Measurements from ENCODE around the gene CECR2.
A peak's percentile ranks its signal among the peaks of the same experiment; 100 is the strongest.

Gene CECR2

DNA sequence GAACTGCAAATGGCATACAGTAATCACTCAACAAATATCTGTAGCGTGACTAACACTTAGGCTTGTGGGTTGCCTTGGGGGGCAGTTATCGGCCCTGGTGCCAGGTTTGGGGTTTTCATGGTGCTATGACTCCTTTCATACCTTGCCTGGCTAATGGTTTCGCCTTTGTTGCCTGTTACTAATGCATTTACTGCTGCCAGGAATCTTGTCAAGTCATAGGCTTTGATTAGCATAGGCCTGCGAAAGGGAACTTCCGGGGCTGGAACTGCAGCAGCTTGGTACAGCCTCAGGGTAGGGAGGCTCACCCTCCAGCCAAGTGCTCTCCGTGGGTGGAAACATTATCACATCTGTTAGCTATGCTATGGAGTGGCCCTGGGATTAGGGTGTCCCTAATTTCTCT is 207.2 kb downstream of the CECR2 start:
- TF ChIP-seq Cebpa-rat (IDR thresholded peaks at IDR 0.05), result no peak

DNA sequence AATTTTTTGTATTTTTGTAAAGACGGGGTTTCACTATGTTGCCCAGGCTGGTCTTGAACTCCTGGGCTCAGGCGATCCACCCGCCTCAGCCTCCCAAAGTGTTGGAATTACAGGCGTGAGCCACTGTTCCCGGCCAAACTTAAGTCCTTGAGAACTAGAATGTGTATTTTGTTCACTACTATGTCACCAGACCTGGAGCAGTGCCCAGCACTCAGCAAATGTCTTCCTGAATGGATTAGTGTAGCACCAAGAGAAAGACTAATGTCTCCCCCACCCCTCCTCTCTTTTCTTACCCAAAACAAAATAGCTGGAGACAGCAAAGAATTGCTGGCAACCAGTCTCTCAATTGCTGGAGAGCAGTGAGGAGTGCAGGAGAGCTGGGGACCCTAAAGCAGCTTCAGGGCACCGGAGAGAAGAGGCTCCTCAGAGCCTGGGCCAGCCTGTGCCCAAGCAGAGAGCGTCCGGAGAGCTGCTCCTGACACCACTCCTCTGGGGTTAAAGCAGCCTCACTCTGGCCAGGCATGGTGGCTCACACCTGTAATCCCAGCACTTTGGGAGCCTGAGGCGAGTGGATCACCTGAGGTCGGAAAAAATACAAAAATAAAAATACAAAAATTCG is 209.0 kb downstream of the CECR2 start:
- Histone ChIP-seq H3K4me2 (no peak overlapping the region), H3K27me3 (no peaks in the 10 kb centered on the region), H3K9ac (no peak overlapping the region), H3K4me3 (no peak overlapping the region), H3K9me3 (replicated peaks in 1 of 11) (no peaks in the 10 kb centered on the region), H3K36me3 (no peaks in the 10 kb centered on the region), H3K4me1 (peaks cover 0 to 14% (median 3%) of the 10 kb centered on the region in 10 experiments; a peak in 8 of 20 replicates), H4K20me1 (no peaks in the 10 kb centered on the region; a peak in 1 of 22 replicates), H3K27ac (no peak overlapping the region)
- TF ChIP-seq Cebpa-rat (IDR thresholded peaks at IDR 0.05), result no peak

More for the DNA sequence above, 207.2 kb downstream of the CECR2 start:
- Histone ChIP-seq H3K4me3 (no peak overlapping the region), H3K27me3 (no peaks in the 10 kb centered on the region), H3K36me3 (no peaks in the 10 kb centered on the region), H3K4me2 (0 out of 22 replicates have a peak overlapping the region, but pooled peaks of 1 of the 11 experiments have one; percentile 12), H3K9ac (no peak overlapping the region), H3K9me3 (replicated peaks in 1 of 11) (no peaks in the 10 kb centered on the region), H3K4me1 (peaks cover 0 to 14% (median 3%) of the 10 kb centered on the region in 10 experiments; a peak in 9 of 20 replicates), H3K27ac (no peak overlapping the region), H4K20me1 (no peaks in the 10 kb centered on the region; a peak in 1 of 22 replicates)

DNA sequence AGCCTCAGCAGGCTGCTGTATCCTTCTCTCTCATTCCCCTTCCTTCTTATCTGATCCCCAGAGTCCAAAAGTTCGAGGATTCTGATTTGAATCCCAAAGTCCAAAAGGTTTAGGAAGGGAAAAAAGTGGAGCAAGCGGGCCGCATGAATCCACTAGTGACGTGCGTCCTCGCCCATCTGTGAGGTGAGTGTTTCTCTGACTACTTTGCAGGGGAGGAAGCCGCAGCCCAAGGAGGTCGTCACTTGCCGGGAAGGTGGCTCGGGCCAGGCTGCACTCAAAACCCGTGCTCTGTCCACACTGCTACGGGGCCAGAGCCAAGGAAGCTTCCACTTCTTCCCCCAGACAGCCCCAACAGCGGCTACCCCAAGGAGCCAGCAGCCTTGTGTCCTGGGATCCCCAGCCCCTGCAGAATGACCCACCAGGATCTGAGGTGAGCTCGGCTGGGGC is 210.3 kb downstream of the CECR2 start:
- no peak for TF ChIP-seq Cebpa-rat (IDR thresholded peaks at IDR 0.05)
- H3K4me2 ChIP-seq, result no peak overlapping the region
- H3K4me1 ChIP-seq, result peaks cover 0 to 7% (median 0%) of the 10 kb centered on the region in 10 experiments; a peak in 5 of 20 replicates
- H3K9me3 ChIP-seq (replicated peaks in 1 of 11), result no peaks in the 10 kb centered on the region
- H3K27ac ChIP-seq, result no peak overlapping the region
- no peaks in the 10 kb centered on the region for H3K36me3 ChIP-seq
- no peak overlapping the region for H3K4me3 ChIP-seq
- no peaks in the 10 kb centered on the region for H3K27me3 ChIP-seq
- no peaks in the 10 kb centered on the region; a peak in 1 of 22 replicates for H4K20me1 ChIP-seq
- no peak overlapping the region for H3K9ac ChIP-seq

DNA sequence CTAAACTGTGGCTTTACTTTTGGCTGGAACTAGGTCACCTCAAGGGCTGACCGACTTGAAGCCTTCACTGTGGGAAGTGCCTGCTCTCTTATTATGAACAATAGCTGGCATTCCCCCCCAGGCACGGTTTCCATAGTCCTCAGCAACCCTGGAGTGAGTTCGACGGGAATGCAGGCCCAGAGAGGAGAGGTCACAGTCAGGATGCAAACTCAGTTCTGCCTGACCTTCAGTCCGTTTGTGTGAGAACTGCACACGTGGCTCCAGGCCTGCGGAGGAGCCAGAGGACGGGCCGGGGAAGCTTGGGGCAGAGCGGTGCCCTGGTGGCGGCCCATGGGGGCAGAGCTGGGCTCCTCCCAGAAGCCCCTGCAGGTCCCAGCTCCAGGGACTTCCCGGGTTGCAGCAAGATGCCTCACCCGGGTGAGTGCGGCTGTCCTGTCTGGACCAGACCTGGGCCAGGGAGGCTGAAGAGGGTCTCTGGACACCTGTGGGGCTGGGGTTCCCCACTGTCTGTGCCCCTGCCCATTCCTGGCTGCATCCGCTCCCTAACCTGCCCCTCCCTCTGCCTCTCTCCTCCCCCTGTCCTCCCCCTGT is 211.3 kb downstream of the CECR2 start:
- TF ChIP-seq Cebpa-rat (IDR thresholded peaks at IDR 0.05), result no peak

DNA sequence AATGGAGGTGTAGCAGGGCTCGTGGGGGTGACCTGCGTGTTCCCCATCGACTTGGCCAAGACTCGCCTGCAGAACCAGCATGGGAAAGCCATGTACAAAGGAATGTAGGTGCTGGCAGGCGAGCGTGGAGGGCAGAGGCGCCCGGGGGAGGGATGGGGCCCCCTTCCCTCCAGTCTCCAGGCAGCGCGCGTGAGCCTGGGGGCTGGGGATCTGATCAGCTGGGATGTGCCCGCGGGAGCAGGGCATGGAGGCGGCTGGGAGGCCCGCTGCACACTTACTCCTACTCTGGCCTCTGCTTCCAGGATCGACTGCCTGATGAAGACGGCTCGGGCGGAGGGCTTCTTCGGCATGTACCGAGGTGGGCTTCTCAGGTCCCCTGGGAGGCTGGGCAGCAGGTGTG is 211.8 kb downstream of the CECR2 start:
- Histone ChIP-seq H4K20me1 (no peaks in the 10 kb centered on the region; a peak in 1 of 22 replicates), H3K9ac (no peak overlapping the region), H3K4me1 (peaks cover 0 to 6% (median 0%) of the 10 kb centered on the region in 10 experiments; a peak in 3 of 20 replicates), H3K36me3 (no peaks in the 10 kb centered on the region), H3K4me3 (no peak overlapping the region), H3K9me3 (replicated peaks in 1 of 11) (no peaks in the 10 kb centered on the region), H3K27ac (no peak overlapping the region), H3K27me3 (no peaks in the 10 kb centered on the region), H3K4me2 (peak overlapping the region in 1 of 11 experiments; percentile 25; a peak in 1 of 22 replicates)
- no peak for TF ChIP-seq Cebpa-rat (IDR thresholded peaks at IDR 0.05)

More for the DNA sequence above, 211.3 kb downstream of the CECR2 start:
- H3K36me3 ChIP-seq, result no peaks in the 10 kb centered on the region
- H3K9ac ChIP-seq, result no peak overlapping the region
- H3K9me3 ChIP-seq (replicated peaks in 1 of 11), result no peaks in the 10 kb centered on the region
- no peak overlapping the region for H3K4me3 ChIP-seq
- H3K4me1 ChIP-seq, result peaks cover 0 to 6% (median 0%) of the 10 kb centered on the region in 10 experiments; a peak in 3 of 20 replicates
- no peak overlapping the region for H3K4me2 ChIP-seq
- no peaks in the 10 kb centered on the region for H3K27me3 ChIP-seq
- no peak overlapping the region for H3K27ac ChIP-seq
- no peaks in the 10 kb centered on the region; a peak in 1 of 22 replicates for H4K20me1 ChIP-seq

DNA sequence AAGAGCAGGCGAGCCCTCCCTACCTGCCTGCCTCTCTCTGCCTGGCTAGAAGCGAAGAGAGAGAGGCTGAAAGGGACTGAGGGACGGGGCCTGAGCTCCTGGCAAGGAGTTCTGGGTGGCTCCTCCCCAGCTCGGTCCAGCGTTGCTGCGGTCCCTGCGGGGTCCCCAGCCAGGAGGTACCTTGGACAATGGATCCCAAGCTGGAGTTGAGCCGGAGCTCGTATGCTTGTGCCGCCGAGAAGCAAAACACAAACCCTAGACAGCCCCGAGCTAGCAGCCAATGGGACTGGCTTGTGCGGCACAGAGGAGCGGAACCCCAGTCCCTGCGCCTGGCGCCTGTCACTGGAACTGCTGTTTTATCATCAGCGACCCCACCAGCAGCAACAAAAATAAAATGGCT is 212.4 kb downstream of the CECR2 start:
- TF ChIP-seq Cebpa-rat (IDR thresholded peaks at IDR 0.05), result no peak
- Histone ChIP-seq H3K27ac (no peak overlapping the region), H3K36me3 (no peaks in the 10 kb centered on the region), H3K4me3 (no peak overlapping the region), H3K9me3 (replicated peaks in 1 of 11) (no peaks in the 10 kb centered on the region), H3K4me1 (peaks cover 0 to 6% (median 0%) of the 10 kb centered on the region in 10 experiments; a peak in 3 of 20 replicates), H3K9ac (no peak overlapping the region), H3K27me3 (no peaks in the 10 kb centered on the region), H4K20me1 (no peaks in the 10 kb centered on the region; a peak in 1 of 22 replicates), H3K4me2 (peak overlapping the region in 1 of 11 experiments; percentile 25; a peak in 1 of 22 replicates)

DNA sequence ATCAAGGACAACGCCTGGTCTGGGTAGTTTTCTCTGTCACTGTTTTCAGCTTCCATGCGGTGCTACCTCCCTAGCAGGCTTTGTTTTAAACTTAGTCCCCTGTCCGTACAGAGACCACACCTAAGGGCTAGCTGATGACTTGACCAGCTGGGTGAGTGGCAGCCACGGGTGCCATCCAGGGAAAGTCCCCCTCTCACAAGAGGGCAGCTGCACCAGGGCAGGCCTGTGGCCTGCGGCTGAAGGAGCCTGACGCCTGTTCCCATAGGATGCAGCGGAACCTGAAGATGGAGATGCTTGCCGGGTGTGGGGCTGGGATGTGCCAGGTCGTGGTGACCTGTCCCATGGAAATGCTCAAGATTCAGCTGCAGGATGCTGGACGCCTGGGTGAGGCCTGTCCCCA is 213.9 kb downstream of the CECR2 start:
- H4K20me1 ChIP-seq, result no peaks in the 10 kb centered on the region; a peak in 1 of 22 replicates
- no peak overlapping the region for H3K4me2 ChIP-seq
- no peak overlapping the region for H3K27ac ChIP-seq
- H3K4me1 ChIP-seq, result peaks cover 0 to 15% (median 0%) of the 10 kb centered on the region in 10 experiments; a peak in 3 of 20 replicates
- no peaks in the 10 kb centered on the region for H3K36me3 ChIP-seq
- TF ChIP-seq Cebpa-rat (IDR thresholded peaks at IDR 0.05), result no peak
- no peak overlapping the region for H3K9ac ChIP-seq
- no peak overlapping the region for H3K4me3 ChIP-seq
- no peaks in the 10 kb centered on the region for H3K9me3 ChIP-seq (replicated peaks in 1 of 11)
- no peaks in the 10 kb centered on the region for H3K27me3 ChIP-seq

DNA sequence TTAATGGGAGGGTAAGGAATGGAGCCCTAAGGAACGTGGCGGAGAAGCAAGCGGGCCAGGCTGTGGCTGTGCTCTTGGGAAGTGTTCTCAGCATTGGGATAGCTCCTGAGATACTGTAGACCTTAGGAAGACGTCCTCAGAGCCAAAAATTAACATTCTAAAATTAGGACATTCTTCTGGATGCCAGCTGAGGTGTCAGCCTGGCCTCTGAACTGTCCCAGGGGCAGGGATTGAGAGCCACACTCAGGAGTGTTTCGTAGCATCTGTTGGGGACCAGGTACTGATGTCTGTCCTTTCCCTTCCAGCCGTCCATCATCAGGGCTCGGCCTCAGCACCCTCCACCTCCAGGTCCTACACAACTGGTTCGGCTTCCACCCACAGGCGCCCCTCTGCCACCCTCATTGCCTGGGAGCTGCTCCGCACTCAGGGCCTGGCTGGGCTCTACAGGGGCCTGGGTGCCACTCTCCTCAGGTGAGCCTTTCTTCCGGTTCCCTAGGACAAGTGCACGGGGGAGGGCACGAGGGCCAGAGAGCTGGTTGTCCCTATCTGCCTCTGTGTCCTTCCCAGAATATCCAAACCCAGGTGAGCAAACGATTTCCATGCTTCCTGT is 217.7 kb downstream of the CECR2 start:
- Histone ChIP-seq H4K20me1 (peaks cover 0 to 20% (median 0%) of the 10 kb centered on the region in 11 experiments; a peak in 3 of 22 replicates), H3K9ac (no peak overlapping the region)

DNA sequence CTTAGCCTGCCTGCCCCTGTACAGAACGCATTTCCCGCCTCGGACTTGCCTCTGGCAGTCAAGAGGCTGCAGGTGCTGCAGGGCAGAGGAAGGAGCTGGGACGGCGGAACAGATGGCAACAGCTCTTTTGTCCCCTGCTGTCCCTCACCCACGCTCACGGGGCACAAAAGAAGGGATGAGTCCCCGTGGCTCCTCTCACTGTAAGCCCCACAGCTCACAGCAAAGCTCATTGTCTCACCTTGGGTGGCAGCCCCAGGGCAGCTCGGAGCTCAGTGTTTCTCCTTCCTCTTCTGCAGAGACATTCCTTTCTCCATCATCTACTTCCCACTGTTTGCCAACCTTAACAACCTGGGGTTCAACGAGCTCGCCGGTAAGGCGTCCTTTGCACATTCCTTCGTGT is 218.4 kb downstream of the CECR2 start:
- Histone ChIP-seq H3K27ac (no peak overlapping the region; a peak in 1 of 22 replicates), H3K36me3 (peaks cover 30 to 44% (median 35%) of the 10 kb centered on the region in 11 experiments), H3K9ac (no peak overlapping the region), H4K20me1 (peaks cover 0 to 27% (median 0%) of the 10 kb centered on the region in 11 experiments; a peak in 4 of 22 replicates), H3K4me3 (no peak overlapping the region), H3K27me3 (no peaks in the 10 kb centered on the region), H3K9me3 (replicated peaks in 1 of 11) (no peaks in the 10 kb centered on the region), H3K4me2 (no peak overlapping the region), H3K4me1 (peaks cover 0 to 9% (median 0%) of the 10 kb centered on the region in 10 experiments; a peak in 3 of 20 replicates)
- no peak for TF ChIP-seq Cebpa-rat (IDR thresholded peaks at IDR 0.05)

More for the DNA sequence above, 217.7 kb downstream of the CECR2 start:
- H3K27me3 ChIP-seq, result no peaks in the 10 kb centered on the region
- H3K27ac ChIP-seq, result peak overlapping the region in 1 of 11 experiments; percentile 26; a peak in 1 of 22 replicates
- H3K4me1 ChIP-seq, result peaks cover 0 to 9% (median 0%) of the 10 kb centered on the region in 10 experiments; a peak in 1 of 20 replicates
- H3K36me3 ChIP-seq, result peaks cover 23 to 38% (median 28%) of the 10 kb centered on the region in 11 experiments
- no peak overlapping the region for H3K4me2 ChIP-seq
- H3K4me3 ChIP-seq, result no peak overlapping the region
- no peak for TF ChIP-seq Cebpa-rat (IDR thresholded peaks at IDR 0.05)
- H3K9me3 ChIP-seq (replicated peaks in 1 of 11), result no peaks in the 10 kb centered on the region

Measured in BLaER1 treated with 17β-estradiol and CSF1 and Interleukin-3, amounts not matched to agents 10 nM and 100 nM (cell line).